Activated T-helper 1 cell treated with Interleukin-2 at 50 U/mL for 16 hours (primary cell): ENCODE results near the gene SPOPL.
"Not testable (repeated sequence)": the region's sequence is repeated elsewhere in the genome, so short reads cannot be mapped to it uniquely, and the experiment has no call there.

Experiments
- DNase-seq: peaks from one replicate; pipeline ENCODE4 v3.0.0-alpha.2; 2020; ENCODE audit warnings: low read depth

SPOPL gene

DNA sequence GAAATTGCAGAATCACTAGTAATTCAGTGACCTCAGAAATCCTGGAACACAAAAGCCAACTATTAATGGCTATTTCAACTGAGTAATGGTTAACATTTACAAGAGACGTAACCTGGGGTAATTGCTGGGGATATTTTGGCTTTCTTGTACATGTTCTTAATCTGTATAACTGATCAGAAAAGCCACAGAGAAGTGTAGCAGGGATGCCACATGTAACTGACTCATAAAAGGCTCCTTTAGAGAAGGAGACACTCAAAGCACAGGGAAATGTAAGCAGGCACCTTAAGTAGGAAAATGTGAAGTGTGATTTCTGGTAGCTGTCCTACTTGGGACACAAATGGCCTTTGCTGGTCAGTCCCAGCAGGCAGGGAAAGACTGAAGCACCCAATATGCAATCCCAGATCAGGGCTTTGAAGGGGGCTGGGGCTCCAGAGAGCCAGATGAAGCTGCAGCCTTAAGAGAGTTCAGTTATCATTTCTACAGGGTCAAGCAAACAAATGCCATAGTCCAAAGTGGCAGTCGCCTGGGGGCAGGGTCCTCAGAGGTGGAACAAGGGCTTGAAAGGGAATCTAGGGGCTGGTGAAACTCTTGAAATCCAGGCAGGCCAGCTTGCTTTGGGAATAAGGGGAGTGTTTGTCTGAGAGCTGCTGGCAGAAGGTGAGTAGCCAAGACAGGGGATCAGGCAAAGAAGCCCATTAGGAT is 7.2 kb upstream of the SPOPL start:
- DNase-seq, result no peak

DNA sequence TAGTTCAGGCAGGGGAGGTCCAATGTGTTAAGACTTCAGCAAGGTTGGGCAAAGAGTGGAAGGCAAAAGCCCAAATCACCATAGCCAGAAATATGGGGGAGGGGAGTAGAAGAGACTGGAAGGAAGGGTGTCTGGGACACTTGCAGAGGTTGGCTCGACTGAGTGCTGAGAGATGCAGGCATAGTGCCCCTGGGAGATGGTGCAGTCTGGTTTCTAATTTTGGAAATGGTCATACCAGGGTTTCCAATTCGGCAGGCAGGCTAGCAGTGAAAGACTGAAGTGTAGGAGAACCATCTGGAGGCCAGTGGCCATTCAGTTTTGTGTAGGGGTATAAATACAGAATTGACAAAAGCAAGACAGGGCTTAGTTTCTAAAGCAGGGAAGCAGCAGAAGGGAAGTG is 6.2 kb upstream of the SPOPL start:
- no peak for DNase-seq

DNA sequence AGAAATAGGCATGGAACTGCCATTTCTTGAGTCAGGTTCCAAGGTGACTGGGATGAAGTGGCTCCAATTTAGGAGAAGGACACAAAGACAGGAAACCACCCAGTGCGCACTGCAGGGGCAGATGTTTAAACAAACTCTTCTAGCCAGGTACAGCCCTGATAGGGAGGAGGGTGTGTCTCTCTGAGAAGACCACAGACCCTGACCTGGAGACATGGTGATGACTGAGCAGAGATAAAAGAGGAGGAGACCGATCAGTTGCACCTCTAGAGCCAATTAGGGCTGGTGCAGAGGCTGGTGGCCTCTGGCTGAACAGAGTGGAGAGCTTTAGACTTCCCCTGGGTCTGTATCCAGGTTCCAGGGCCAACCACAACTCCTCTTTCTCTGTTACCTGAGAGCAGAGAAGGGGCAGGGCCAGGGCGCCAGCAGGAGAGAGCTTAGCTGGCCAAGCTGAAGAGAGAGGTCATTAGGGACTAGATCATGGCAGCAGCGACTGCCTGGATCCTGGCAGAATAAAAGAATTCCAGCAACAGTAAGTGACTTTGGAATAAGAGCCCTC is 5.4 kb upstream of the SPOPL start:
- no peak for DNase-seq

DNA sequence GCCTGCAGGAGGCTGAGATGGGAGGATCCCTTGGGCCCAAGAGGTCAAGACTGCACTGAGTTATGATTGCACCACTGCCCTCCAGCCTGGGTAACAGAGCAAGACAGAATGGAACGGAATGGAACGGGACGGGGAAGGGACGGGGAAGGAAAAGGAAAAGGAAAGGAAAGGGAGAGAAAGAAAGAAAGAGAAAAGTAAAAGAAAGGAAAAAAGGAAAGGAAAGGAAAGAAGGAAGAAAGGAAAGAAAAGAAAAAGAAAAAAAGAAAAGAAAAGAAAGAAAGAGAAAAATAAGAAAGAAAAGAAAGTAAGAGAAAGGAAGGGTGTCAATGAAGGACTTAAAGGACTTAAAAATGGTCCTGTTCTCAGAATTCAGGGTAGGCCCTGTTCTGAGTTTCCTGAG is 4.3 kb upstream of the SPOPL start:
- DNase-seq, result no peak

DNA sequence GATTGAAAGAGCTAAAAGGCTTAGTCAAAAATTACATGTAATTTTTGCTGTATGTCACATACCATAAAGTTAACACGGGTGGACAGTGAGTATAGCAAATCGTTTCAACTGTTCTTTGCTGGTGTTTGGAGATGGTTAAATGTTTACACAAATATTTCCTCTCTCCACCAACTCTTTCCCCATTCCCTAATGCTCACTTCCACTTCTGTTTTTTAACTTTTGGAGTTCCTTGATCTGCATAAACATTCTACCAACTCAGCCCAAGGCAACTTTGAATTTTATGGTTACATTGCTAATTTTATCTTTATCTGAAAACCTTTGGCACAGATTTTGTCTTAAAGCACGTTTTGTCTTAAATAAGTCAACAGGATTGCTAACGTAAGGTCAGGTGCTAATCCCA is 1.9 kb upstream of the SPOPL start:
- no peak for DNase-seq

DNA sequence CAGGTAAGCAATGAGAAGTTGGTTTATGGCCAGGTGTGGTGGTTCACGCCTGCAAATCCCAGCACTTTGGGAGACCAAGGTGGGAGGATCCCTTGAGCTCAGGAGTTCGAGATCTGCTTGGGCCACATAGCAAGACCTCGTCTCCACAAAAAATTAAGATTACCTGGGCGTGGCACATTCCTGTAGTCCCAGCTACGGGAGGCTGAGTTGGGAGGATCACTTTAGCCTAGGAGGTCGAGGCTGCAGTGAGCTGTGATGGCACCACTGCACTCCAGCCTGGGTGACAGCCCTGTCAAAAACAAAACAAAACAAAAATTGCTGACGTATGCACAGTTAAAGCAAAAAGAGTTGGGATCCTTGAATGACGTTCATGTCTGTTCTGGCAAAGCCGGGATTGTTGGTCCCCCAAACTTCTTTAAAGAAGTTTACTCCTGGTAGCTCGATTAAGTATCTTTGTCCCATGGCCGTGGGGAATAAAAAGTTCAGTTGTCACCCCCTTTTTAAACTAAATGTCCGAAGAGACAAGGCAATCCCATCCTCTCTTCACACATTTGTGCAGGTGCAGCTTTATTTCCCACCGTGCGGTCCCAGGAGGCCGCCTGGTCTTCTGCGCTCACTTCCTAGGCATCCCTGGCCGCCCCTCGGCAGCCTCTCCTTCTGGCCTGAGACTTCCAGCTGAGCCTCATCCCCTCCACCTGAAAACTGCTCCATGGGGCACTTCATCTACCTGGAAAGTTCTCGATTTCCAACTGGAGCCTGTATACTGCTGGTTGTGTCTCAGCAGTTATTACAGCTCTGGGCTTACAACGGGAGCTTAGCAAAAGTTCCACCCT is 762 bp upstream of the SPOPL start:
- DNase-seq, result no peak

DNA sequence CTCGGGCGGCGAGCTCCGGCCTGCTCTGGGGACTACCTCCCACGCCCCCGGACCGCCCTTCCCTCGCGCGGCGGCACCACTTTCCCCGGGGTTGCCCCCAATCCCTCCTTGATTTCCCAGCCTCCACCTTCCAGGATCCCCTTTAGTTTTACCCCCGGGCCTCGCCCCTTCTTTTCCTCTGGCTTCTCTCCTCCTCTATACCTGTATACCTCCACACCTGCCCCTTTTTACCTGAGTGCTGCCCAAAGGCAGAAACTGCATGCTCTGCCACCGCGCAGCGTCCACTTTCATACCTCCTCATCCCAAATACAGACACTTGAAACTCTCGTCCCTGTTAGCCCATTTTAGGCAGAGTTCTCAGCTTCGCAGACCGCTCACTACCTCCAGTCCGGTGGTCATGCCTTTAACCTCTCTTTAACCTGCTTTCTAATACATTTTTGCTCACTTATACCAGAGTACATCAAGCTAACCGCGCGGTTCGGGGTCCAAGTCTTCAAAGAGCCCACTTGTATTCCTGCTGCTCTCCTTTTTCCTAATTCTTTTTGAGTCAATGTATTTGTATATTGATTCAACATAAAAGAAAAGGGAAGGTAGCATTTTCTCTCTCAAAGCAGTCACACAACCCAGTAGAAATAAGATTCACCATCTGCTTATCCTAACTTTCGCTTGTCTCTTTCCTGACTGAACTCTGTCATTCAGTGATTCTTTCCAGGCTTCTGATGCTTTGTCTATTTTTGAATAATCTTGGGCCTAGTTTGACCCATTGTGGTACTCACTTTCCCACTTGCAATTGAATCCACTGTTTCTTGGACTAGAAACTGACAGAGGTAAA is 901 bp downstream of the SPOPL start:
- DNase-seq, result no peak

DNA sequence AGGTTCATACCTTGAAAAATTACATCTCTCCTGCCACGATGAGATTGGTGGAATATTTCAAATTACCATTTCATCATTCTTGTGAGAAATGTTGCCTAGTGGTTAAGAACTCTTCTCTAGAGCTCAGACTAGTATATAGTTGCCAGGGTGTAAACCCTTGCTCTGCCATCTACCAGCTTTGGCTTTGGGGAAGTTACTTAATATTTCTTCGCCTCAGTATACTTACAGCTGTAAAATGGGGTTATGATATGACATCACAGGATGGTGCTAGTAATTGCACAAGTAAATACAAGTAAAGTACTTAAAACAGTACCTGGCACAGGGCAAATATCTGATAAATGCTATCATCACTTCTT is 1.5 kb downstream of the SPOPL start:
- no peak for DNase-seq

DNA sequence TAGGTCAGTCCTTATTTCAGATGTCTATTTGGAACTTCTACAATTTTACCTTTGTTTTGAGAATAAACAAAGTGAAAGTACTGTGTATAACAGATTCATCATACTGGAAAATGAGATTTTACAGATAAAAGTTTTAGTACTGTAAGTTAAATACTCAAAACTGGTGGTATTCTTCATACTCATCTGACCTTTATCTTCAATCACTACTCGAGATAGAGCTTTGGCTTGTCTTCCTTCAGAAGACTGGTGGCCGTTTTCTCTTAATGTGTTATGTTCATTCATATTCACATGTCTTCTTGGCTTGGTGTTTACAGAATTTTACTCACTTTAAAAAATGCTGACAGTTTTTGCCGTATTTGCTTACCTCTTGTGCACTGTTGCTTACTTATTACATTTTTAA is 2.1 kb downstream of the SPOPL start:
- DNase-seq, result no peak

DNA sequence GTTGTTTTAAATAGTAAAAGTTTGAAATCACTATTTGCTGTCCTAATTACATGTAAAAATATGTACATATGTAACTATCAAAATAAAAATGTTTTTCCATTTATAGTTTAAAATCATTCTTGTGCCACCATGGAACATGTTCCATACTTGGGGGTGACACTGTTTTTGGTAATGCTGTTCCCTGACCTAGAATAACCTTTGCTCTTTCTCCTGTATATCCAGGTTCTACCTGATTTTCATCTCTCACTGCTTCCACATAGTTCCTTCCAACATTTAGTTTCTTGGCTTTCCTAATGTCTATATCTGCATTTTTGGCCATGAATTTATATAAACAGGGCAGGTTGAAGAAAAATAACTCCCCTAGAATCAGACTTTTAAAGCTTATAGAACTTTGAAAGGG is 2.5 kb downstream of the SPOPL start:
- DNase-seq, result no peak

DNA sequence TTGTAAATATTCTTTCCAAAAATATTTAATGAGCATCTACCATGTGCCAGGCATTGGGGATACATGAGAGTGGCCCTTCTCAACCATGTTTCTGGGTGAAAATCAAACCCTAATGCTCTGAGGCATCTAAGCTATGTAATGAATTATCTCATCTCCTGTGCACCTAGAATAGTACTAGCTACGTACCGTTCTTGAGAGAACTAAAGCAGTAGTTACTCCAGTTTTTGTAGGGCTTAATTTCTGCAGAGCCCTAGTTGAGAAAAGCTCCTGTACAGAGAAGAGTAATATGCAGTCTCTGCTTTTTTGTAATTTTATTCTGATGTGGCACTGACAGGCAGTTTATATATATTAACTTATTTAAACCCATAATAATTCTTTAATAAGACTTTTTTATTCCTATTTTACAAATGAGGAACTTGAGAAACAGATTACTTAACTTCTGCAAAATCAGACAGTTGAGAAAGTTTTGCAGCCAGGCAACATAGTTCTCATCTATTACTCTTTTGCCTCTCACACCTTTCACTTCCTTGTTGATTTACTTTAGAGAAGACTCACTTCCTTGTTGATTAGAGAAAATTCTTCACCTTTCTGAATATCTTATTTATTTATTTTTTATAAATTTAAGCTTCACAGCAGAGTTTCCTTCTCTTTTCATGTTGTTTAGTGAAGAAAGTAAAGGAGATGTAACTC is 3.1 kb downstream of the SPOPL start:
- no peak for DNase-seq

DNA sequence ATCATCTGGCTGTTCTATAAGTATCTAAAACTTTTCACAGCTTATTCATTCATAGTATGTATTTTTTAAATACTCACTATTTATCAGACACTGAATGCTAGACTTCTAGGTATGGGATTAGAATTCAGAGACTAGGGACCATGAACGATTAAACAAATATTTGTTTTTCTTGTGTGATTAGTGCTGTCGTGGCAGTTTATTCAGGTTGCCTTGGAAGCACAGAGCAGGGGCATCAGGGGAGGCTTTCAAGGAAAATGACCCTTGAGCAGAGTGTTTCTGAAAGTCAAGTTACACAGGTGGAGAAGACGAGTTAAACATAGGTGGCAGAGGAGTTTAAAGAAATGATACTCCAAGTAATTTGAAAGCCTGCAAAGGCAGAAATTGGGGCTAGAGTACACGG is 5.7 kb downstream of the SPOPL start:
- DNase-seq, result no peak

DNA sequence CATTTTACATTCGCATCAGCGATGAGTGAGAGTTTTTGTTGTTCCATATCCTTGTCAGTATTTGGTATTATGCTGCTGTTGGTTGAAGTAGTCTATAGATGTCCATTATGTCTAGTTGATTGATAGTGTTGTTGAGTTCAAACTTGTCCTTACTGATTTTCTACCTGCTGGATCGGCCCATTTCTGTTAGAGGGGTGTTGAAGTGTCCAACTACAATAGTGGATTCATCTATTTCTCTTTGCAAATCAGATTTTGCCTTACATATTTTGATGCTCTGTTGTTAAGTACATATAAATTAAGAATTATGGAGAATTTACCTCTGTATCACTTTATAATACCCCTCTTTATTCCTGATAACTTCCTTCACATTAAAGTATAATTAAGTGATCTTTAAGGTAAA is 8.7 kb downstream of the SPOPL start:
- DNase-seq, result no peak

DNA sequence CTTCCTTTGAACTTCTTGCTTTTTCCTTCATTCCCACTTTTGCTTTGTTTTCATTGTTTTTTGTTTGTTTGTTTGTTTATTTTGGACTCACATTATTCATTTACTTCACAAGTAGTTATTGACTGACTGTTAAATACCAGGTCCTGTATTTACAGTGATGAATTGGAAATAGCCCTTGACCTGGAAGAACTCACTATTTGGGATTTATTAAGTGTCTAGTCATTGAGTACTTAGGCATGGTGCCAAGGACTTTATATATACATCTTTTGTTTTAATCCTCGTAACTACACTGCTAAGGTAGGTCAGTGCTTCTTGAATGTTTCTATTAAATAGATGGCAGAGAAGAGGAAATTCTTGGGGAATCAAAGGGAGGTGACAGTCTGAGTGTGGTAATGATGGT is 11.1 kb downstream of the SPOPL start:
- no peak for DNase-seq

DNA sequence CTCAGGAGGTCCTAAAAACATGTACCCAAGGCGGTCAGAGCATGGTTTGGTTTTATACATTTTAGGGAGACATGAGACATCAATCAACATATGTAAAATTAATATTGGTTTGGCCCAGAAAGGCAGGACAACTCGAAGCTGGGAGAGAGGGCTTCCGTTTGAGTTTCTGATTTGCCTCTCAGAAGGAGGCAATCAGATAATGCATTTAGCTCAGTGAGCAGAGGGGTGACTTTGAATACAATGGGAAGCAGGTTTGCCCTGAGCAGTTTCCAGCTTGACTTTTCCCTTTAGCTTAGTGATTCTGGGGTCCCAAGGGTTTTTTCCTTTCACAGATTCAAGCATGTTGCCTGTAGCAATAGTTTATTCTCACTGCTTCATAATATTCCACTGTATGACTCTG is 12.6 kb downstream of the SPOPL start:
- no peak for DNase-seq

DNA sequence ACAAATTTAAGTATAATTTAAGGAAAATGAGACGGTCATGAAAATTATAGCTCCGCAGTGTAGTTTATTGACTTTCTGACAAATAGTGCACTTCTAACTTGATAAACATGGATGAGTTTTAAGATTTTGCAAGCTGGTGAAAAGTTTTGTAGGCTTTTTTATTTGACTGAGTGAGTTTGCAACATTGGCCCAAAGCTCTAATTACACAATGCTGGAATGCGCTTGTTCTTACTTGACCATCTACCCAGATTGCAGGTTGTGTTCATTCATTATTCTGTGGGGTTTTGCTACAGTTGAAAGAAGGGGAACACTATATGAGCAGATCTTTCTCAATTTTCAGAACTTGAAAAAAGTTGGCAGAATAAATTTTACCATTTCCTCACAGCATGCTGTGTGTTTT is 13.5 kb downstream of the SPOPL start:
- no peak for DNase-seq

DNA sequence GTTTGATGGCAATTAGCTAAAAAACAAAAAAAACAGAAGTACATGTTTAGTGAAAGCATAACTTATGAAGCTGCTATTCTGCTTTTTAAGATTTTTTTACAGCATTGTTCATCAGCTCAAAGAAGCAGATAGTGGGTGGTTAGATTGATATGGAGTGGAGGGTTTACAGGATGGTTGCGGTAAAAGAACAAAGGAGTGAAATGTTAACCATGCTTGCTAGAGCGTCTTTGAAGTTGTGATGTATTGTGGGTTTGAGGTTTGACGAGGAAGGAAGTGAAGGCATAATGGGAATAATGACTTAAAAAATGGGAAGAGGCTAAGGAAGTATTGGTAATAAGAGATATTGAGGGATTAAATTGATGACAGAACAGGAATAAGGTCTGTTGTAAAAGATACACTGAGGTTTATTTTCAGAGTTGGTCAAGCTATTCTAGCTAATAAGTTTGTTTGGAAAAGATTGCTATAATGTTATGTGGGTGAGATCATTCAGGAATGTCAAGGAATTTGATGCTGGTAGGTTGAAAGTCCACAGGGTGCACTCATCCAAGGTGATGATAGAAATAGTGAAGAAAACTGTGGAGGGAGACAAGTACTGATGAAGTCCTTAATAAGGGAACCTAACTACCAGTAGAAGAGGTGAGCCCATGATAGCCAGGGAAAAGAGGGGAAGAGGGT is 14.6 kb downstream of the SPOPL start:
- DNase-seq, result no peak

DNA sequence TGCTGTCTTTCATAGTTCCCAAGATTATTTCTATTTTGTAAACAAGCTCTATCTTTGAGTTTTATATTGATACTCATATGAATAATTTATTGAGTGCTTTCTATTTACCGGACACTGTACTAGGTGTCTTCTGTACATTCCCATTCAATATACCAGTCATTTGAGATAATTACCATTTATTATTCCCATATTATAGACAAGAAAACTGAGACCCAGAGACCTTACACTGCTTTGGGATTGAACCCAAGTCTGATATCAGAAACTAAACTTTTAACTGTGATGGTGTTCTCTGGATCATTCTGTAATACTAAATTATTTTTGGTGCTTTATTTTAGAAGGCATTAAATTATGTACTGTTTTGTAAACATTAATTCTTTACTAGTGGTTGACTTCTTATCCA is 17.3 kb downstream of the SPOPL start:
- DNase-seq, result no peak

DNA sequence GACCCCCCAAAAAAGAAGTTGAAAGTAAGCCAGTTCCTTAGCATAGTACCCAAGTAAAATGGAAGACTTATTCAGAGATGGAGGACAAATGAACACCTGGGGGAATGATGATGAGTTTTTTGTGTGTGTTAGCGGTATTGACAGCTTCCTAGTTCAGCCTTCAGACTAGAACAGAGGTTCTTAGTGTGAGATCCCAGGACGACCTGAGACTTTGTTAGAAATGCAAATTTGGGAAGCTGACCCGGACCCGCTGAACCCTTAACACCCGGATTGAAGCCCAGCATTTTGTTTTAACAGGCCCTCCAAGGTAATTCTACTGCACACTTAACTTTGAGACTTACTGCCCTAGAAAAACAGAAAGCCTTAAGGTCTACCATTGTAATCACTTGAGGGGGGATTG is 20.3 kb downstream of the SPOPL start:
- DNase-seq, result no peak

DNA sequence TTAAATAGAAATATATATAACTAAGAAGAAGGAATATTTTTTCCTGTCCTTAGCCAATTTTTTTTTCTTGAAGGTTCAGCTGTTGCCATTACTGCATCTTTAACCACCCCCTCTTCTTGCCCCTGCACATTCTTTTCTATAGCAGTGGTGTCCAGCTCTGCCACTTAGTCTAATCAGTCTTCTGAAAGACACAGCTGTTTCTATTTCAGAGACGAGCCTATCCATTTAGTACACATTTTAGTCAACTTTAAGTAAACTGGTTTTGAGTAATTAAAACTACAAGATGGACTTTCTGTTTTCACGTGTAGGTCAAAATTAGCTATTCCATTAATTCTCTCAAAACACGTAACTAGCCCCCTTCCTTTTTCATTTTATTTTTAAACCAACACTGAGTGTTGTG is 21.0 kb downstream of the SPOPL start:
- DNase-seq, result no peak

DNA sequence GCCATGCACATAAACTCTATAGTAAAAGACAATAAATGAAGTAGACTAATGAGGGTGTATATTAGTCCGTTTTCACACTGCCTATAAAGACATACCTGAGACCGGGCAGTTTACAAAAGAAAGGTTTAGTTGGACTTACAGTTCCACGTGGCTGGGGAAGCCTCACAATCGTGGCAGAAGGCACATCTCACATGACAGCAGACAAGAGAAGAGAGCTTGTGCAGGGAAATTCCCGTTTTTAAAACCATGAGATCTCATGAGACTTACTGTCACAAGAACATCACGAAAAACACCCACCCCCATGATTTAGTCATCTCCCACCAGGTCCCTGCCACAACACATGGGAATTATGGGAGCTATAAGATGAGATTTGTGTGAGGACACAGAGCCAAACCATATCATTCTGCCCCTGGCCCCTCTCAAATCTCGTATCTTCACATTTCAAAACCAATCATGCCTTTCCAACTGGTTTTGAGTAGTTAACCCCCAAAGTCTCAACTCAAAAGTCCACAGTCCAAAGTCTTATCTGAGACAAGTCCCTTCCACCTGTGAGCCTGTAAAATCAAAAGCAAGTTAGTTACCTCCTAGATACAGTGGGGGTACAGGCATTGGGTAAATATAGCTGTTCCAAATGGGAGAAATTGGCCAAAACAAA is 21.6 kb downstream of the SPOPL start:
- not testable (repeated sequence) for DNase-seq
